HG03520 (cell line): ENCODE data around the gene PPFIA2.
"Not testable (repeated sequence)": the region's sequence is repeated elsewhere in the genome, so short reads cannot be mapped to it uniquely, and the experiment has no call there.

Experiments used
- ATAC-seq: cut with Tn5 transposase; IDR thresholded peaks from one replicate; pipeline ENCODE4 v1.9.1; 2021; ENCODE audit warnings: mild to moderate bottlenecking, moderate library complexity; ENCODE audit not compliant: unreplicated experiment

PPFIA2 gene

GRCh38 chr12:81222846-81223592, 536.1 kb downstream of the PPFIA2 start:
- no peak for ATAC-seq

- no peak for ATAC-seq
Observed at GRCh38 chr12:81221681-81222080, 537.5 kb downstream of the PPFIA2 start.

- ATAC-seq, result no peak
Observed at GRCh38 chr12:81216739-81217138, 542.4 kb downstream of the PPFIA2 start.

- ATAC-seq, result no peak
Observed at GRCh38 chr12:81212996-81213696, 546.0 kb downstream of the PPFIA2 start.

- no peak for ATAC-seq
Observed at GRCh38 chr12:81211306-81211705, 547.8 kb downstream of the PPFIA2 start.

GRCh38 chr12:81209772-81210225, 549.4 kb downstream of the PPFIA2 start:
- not testable (repeated sequence) for ATAC-seq

- no peak for ATAC-seq
Observed at GRCh38 chr12:81209012-81209411, 550.1 kb downstream of the PPFIA2 start.

GRCh38 chr12:81208187-81208911, 550.8 kb downstream of the PPFIA2 start:
- no peak for ATAC-seq
